H9 (cell line): ENCODE measurements around the gene PASK. TPM values are rescaled to one million over a fixed set of nuclear protein-coding genes. Genes with fewer than 3 reads are reported as not detected.

Source experiments
- DNase-seq: peaks from one replicate; pipeline ENCODE4 v3.0.0-alpha.2; 2017
- H2AFZ ChIP-seq: one replicate; pipeline ENCODE4 v1.6.1; 2013; ENCODE audit warnings: mild to moderate bottlenecking, low read length, control low read depth, moderate library complexity
- H2AK5ac ChIP-seq: 2 replicates; pipeline ENCODE4 v1.6.1; 2013; ENCODE audit warnings: low read length, control low read depth, mixed read lengths; ENCODE audit not compliant: insufficient read length
- H2BK120ac ChIP-seq: one replicate; pipeline ENCODE4 v1.6.1; 2013; ENCODE audit warnings: low read depth, mild to moderate bottlenecking, low read length, control low read depth, inconsistent platforms; ENCODE audit not compliant: poor library complexity, severe bottlenecking
- H2BK12ac ChIP-seq: 2 replicates; pipeline ENCODE4 v1.6.1; 2013; ENCODE audit warnings: low read length, control low read depth, mixed read lengths, low read depth; ENCODE audit not compliant: insufficient read length
- H2BK15ac ChIP-seq: 2 replicates; pipeline ENCODE4 v1.6.1; 2013; ENCODE audit warnings: low read depth, low read length, control low read depth
- H2BK20ac ChIP-seq: one replicate; pipeline ENCODE4 v1.6.1; 2013; ENCODE audit warnings: low read depth, mild to moderate bottlenecking, low read length, control low read depth, inconsistent platforms; ENCODE audit not compliant: poor library complexity, severe bottlenecking
- H2BK5ac ChIP-seq: 2 replicates; pipeline ENCODE4 v1.6.1; 2013; ENCODE audit warnings: low read length, control low read depth, mixed read lengths; ENCODE audit not compliant: insufficient read length
- H3K14ac ChIP-seq: 2 replicates; pipeline ENCODE4 v1.6.1; 2013; ENCODE audit warnings: low read length, control low read depth; ENCODE audit not compliant: insufficient read depth
- H3K18ac ChIP-seq: 2 replicates; pipeline ENCODE4 v1.6.1; 2013; ENCODE audit warnings: low read depth, mild to moderate bottlenecking, mixed read lengths, low read length, control low read depth; ENCODE audit not compliant: insufficient read length
- H3K23ac ChIP-seq: 2 replicates; pipeline ENCODE4 v1.6.1; 2013; ENCODE audit warnings: low read length, control low read depth, mixed read lengths, low read depth; ENCODE audit not compliant: insufficient read length
- H3K23me2 ChIP-seq: 2 replicates; pipeline ENCODE4 v1.6.1; 2013; ENCODE audit warnings: low read depth, mild to moderate bottlenecking, mixed read lengths, low read length, control low read depth; ENCODE audit not compliant: insufficient read length, poor library complexity, severe bottlenecking
- H3K27ac ChIP-seq: 2 replicates; pipeline ENCODE4 v1.5.1; 2013; ENCODE audit warnings: low read length, control low read depth, mixed read lengths, low read depth; ENCODE audit not compliant: insufficient read length
- H3K27me3 ChIP-seq: 2 replicates; pipeline ENCODE4 v1.6.1; 2013; ENCODE audit warnings: low read length, control low read depth, inconsistent platforms; ENCODE audit not compliant: insufficient read depth
- H3K4ac ChIP-seq: 2 replicates; pipeline ENCODE4 v1.6.1; 2013; ENCODE audit warnings: low read depth, mild to moderate bottlenecking, control low read depth, inconsistent platforms, low read length, moderate library complexity
- H3K4me1 ChIP-seq: 2 replicates; pipeline ENCODE4 v1.6.1; 2013; ENCODE audit warnings: low read length, control low read depth, inconsistent platforms; ENCODE audit not compliant: insufficient read depth
- H3K4me2 ChIP-seq: 2 replicates; pipeline ENCODE4 v1.6.1; 2013; ENCODE audit warnings: low read length, control low read depth, mixed read lengths; ENCODE audit not compliant: insufficient read length, insufficient read depth
- H3K56ac ChIP-seq: 2 replicates; pipeline ENCODE4 v1.6.1; 2013; ENCODE audit warnings: low read depth, mild to moderate bottlenecking, mixed read lengths, low read length, control low read depth; ENCODE audit not compliant: insufficient read length
- H3K79me1 ChIP-seq: 2 replicates; pipeline ENCODE4 v1.6.1; 2013; ENCODE audit warnings: low read depth, mild to moderate bottlenecking, moderate library complexity, low read length, control low read depth, inconsistent platforms; ENCODE audit not compliant: insufficient read depth, poor library complexity, severe bottlenecking
- H3K79me2 ChIP-seq: 2 replicates; pipeline ENCODE4 v1.6.1; 2013; ENCODE audit warnings: low read length, control low read depth, inconsistent platforms; ENCODE audit not compliant: insufficient read depth
- H3K9ac ChIP-seq: 2 replicates; pipeline ENCODE4 v1.6.1; 2013; ENCODE audit warnings: low read length, control low read depth, mixed read lengths; ENCODE audit not compliant: insufficient read length; ENCODE audit errors: extremely low read depth
- H3K9me3 ChIP-seq: one replicate; pipeline ENCODE4 v1.6.1; 2013; ENCODE audit warnings: low read depth, low read length, inconsistent platforms; ENCODE audit not compliant: control insufficient read depth
- H3T11ph ChIP-seq: one replicate; pipeline ENCODE4 v1.6.1; 2013; ENCODE audit warnings: mild to moderate bottlenecking, low read length, control low read depth, inconsistent platforms
- H4K20me1 ChIP-seq: one replicate; pipeline ENCODE4 v1.6.1; 2013; ENCODE audit not compliant: control insufficient read depth, insufficient read length, insufficient read depth
- H4K5ac ChIP-seq: 2 replicates; pipeline ENCODE4 v1.6.1; 2013; ENCODE audit warnings: low read depth, mild to moderate bottlenecking, mixed read lengths, low read length, control low read depth; ENCODE audit not compliant: insufficient read length
- H4K8ac ChIP-seq: replicated peaks from 2 replicates; pipeline ENCODE4 v1.6.1; 2013; ENCODE audit warnings: low read length, control low read depth, mixed read lengths, low read depth; ENCODE audit not compliant: insufficient read length
- H4K91ac ChIP-seq: 2 replicates; pipeline ENCODE4 v1.6.1; 2013; ENCODE audit warnings: low read depth, mild to moderate bottlenecking, moderate library complexity, mixed read lengths, low read length, control low read depth; ENCODE audit not compliant: insufficient read length
- H3K27ac Mint-ChIP-seq, 3 experiments: 2 replicates in 2 of 3; 3 replicates in 1 of 3; pipeline ENCODE4 v1.8.0; 2020 to 2021; ENCODE audit warnings: mixed read lengths in 3 of 3, mild to moderate bottlenecking in 1 of 3, moderate library complexity in 1 of 3
- H3K27me3 Mint-ChIP-seq: 2 replicates; pipeline ENCODE4 v1.8.0; 2021; ENCODE audit warnings: low read depth, mild to moderate bottlenecking, moderate library complexity, mixed read lengths
- H3K36me3 Mint-ChIP-seq, 3 experiments: 2 replicates in 2 of 3; 3 replicates in 1 of 3; pipeline ENCODE4 v1.8.0; 2020 to 2021; ENCODE audit warnings: low read depth in 3 of 3, mixed read lengths in 3 of 3; ENCODE audit not compliant: insufficient read depth in 1 of 3
- H3K4me1 Mint-ChIP-seq, 2 experiments: 2 replicates each; pipeline ENCODE4 v1.8.0; 2020; ENCODE audit warnings: mixed read lengths in 2 of 2
- H3K4me3 Mint-ChIP-seq, 2 experiments: 2 replicates in 1 of 2; 3 replicates in 1 of 2; pipeline ENCODE4 v1.8.0; 2020 to 2021; ENCODE audit warnings: mild to moderate bottlenecking in 2 of 2, mixed read lengths in 2 of 2, moderate library complexity in 1 of 2
- H3K9me3 Mint-ChIP-seq, 2 experiments: 2 replicates in 1 of 2; 3 replicates in 1 of 2; pipeline ENCODE4 v1.8.0; 2020; ENCODE audit warnings: mild to moderate bottlenecking in 2 of 2, mixed read lengths in 2 of 2, moderate library complexity in 1 of 2
- WGBS: extraction: QIAGEN DNeasy Blood & Tissue Kit; methylation state at CpG from one replicate; pipeline ENCODE4 v1.1.7; 2013; ENCODE audit warnings: missing lambda C conversion rate, low lambda C conversion rate, mixed read lengths; ENCODE audit not compliant: insufficient read length; ENCODE audit errors: extremely low coverage; 5-methylcytosine and 5-hydroxymethylcytosine counted together
- total RNA-seq: library from RNA; stranded (reverse); gene quantifications from 2 replicates; pipeline ENCODE4 v1.2.1, GENCODE V29; 2021
- TF ChIP-seq, protein P1 (sequence below): fragments of 200-600 bp; sonication (generic); conservative IDR thresholded peaks from 3 replicates; pipeline ENCODE4 v1.8.0; 2021; ENCODE audit warnings: antibody characterized with exemption, mild to moderate bottlenecking

The PASK gene
- total RNA-seq, 1 experiment from 2014 or later: 68.0 TPM

DNA sequence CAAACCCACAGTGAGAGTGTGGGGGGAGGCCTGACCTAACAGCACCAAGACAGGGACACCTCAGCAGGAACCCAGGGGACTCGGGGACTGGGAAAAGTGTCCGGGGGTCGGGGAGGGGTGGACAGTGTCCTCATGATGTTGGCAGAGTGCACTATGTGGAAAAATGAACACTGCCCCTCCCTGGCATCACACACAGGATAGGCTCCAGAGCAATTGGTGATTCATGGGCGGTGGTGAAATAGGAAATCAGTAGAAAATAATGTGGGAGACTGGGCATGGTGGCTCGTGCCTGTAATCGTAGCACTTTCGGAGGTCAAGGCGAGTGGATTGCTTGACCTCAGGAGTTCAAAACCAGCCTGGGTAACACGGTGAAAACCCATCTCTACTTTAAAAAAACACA, 35.6 kb upstream of the PASK start:
- no peaks in the 10 kb centered on the region; the same call in 1 of the 2 replicates for H3K27me3 Mint-ChIP-seq
- H3K4me3 Mint-ChIP-seq: no peak overlapping the region
- Histone ChIP-seq H3K14ac (no peak overlapping the region), H3K4me2 (no peak overlapping the region), H3K79me2 (no peaks in the 10 kb centered on the region), H3K9ac (no peak overlapping the region), H2BK15ac (no peak overlapping the region), H3K56ac (no peak overlapping the region), H4K5ac (no peak overlapping the region), H3K27ac (no peak overlapping the region), H2BK5ac (no peak overlapping the region), H3T11ph (no peak overlapping the region), H3K9me3 (no peaks in the 10 kb centered on the region), H2BK120ac (no peak overlapping the region), H2BK12ac (no peak overlapping the region), H3K4ac (no peak overlapping the region), H4K20me1 (no peaks in the 10 kb centered on the region), H2BK20ac (no peak overlapping the region), H4K8ac (no peak overlapping the region), H2AFZ (no peak overlapping the region), H3K23me2 (no peaks in the 10 kb centered on the region), H3K18ac (no peak overlapping the region), H2AK5ac (no peak overlapping the region), H3K4me1 (no peaks in the 10 kb centered on the region), H4K91ac (no peak overlapping the region), H3K27me3 (no peaks in the 10 kb centered on the region), H3K79me1 (no peaks in the 10 kb centered on the region), H3K23ac (no peak overlapping the region)
- peak overlapping the region in 1 of 3 experiments; percentile 59; a peak in 3 of 7 replicates for H3K27ac Mint-ChIP-seq
- H3K36me3 Mint-ChIP-seq: peaks cover 0 to 2% (median 0%) of the 10 kb centered on the region in 3 experiments; a peak in 1 of 7 replicates
- no peaks in the 10 kb centered on the region for H3K9me3 Mint-ChIP-seq
- no CpG with 5 or more reads among the region's 9 CpGs for WGBS
- peaks cover 8 to 13% of the 10 kb centered on the region in 2 experiments for H3K4me1 Mint-ChIP-seq
- DNase-seq: no peak
- TF ChIP-seq, protein P1, sequence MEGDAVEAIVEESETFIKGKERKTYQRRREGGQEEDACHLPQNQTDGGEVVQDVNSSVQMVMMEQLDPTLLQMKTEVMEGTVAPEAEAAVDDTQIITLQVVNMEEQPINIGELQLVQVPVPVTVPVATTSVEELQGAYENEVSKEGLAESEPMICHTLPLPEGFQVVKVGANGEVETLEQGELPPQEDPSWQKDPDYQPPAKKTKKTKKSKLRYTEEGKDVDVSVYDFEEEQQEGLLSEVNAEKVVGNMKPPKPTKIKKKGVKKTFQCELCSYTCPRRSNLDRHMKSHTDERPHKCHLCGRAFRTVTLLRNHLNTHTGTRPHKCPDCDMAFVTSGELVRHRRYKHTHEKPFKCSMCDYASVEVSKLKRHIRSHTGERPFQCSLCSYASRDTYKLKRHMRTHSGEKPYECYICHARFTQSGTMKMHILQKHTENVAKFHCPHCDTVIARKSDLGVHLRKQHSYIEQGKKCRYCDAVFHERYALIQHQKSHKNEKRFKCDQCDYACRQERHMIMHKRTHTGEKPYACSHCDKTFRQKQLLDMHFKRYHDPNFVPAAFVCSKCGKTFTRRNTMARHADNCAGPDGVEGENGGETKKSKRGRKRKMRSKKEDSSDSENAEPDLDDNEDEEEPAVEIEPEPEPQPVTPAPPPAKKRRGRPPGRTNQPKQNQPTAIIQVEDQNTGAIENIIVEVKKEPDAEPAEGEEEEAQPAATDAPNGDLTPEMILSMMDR: no peak
